NCI-H2227 (cell line): ENCODE results near the gene SDHA.
"Not testable (repeated sequence)": the region's sequence is repeated elsewhere in the genome, so short reads cannot be mapped to it uniquely, and the experiment has no call there.

Source experiments
- DNase-seq: peaks from one replicate; lab custom pipeline; 2025; ENCODE audit not compliant: unreplicated experiment; lab: John Stamatoyannopoulos, UW

Gene SDHA

GRCh38 chr5:296954-297353, 78.8 kb downstream of the SDHA start:
- not testable (repeated sequence) for DNase-seq

- DNase-seq, result not testable (repeated sequence)
These were observed 79.3 kb downstream of the SDHA start for GRCh38 chr5:297448-297847.

DNA sequence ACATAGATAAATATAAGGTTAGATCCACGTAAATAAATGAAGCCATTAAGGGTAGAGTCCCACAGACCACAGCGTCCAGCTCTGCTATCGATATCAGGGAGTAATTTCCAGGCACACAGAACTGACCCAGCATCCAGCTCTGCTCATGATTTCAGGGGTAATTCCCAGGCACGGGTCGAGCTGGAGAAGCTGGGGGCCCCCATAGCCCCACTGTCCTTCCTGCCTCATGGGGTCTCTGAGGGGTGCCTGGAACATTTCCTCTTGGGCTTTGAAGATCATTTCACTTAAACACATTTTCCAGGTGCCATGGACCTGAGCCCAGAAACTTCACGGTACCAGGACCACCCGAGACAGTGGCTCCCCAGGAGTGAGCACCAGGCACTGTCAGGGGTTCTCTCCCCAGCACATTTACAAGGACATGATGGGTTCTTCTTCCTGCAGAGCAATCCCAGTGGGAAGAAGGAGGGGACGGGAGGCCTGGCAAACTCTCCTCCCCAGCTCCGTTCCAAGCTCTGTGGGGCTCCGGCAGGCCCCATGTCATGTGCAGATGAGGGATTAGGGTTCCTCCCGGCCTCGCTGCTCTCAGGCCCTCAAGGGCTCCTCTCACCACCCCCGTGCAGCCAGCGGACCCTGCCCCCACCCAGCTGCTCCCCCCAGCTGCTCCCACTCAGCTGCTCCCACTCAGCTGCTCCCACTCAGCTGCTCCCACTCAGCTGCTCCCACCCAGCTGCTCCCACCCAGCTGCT, 80.0 kb downstream of the SDHA start:
- DNase-seq, result not testable (repeated sequence)

DNA sequence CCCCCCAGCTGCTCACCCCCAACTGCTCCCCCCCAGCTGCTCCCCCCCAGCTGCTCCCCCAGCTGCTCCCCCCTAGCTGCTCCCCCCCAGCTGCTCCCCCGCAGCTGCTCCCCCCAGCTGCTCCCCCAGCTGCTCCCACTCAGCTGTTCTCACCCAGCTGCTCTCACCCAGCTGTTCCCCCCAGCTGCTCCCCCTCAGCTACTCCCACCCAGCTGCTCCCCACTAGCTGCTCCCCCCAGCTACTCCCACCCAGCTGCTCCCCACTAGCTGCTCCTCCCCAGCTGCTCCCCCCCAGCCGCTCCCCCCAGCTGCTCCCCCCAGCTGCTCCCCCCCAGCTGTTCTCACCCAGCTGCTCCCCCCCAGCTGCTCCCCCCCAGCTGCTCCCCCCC, 80.6 kb downstream of the SDHA start:
- no peak for DNase-seq

DNA sequence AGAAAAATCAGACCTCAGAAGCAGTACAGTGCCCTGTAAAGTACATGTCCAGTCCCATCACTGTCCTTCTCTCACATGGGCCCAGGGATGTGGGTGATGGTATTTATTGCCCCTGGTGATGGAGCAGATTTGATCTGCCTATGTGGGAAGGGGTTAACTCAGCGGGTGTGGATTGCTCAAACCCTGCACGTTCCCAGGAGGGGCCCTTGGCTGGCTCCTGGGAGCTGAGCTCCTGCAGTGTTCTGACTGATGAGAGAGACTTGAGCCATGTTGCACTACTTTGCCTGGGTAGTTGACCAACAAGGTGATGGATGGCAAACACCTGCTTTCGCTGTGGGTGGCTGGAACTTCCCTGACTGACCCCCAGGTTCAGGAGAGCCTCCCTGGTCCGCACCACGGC, 81.8 kb downstream of the SDHA start:
- not testable (repeated sequence) for DNase-seq

GRCh38 chr5:300691-301435, 82.7 kb downstream of the SDHA start:
- not testable (repeated sequence) for DNase-seq

- DNase-seq, result not testable (repeated sequence)
These were observed 84.3 kb downstream of the SDHA start for GRCh38 chr5:302416-302815.

DNA sequence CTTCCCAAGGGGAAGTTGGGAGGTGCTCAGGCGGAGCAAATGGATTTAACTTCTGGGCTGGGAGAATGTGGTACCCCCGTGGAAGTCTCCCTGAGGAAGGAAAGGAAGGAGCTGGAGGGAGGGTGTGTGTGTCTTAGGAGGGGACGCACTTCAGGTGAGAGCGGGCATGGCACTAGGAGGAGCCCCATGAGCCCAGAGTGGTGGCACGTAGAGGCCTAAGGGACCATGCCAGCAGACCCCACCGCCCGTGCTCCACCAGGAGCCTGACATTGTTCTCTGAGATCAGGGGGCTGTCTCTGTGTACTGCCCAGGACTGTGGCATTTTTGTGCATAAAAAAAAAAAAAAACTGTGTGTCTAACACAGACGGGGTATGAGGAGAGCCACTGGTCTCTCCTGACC, 84.8 kb downstream of the SDHA start:
- DNase-seq, result no peak

GRCh38 chr5:303741-304140, 85.6 kb downstream of the SDHA start:
- not testable (repeated sequence) for DNase-seq

DNA sequence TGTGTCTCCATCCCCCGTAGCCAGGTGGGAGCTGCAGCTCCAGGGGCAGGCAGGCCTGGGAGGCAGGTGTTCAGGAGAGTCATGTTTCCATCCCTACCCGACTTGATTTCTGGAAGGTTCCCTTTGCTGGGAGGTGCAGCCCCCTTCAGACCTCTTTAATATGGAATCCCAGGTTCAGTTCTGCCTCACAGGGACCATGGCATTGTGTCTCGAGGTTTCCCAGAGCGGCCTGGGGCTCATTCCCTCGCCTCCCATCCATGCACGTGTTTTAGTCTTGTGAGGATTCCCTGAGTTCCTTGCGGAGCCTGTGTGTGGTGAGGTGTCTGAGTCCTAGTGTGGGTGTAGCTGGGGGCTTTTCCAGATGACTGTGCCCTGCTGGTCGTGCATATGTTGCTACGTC, 86.9 kb downstream of the SDHA start:
- no peak for DNase-seq

GRCh38 chr5:305459-305858, 87.3 kb downstream of the SDHA start:
- no peak for DNase-seq

- DNase-seq, result no peak
These were observed 88.1 kb downstream of the SDHA start for GRCh38 chr5:306011-306805.
